HG02588 (cell line): ENCODE measurements around the gene GCFC2.

Source experiments
- ATAC-seq: cut with Tn5 transposase; IDR thresholded peaks from one replicate; pipeline ENCODE4 v1.9.1; 2021; ENCODE audit warnings: mild to moderate bottlenecking, moderate library complexity; ENCODE audit not compliant: unreplicated experiment

Gene GCFC2

DNA sequence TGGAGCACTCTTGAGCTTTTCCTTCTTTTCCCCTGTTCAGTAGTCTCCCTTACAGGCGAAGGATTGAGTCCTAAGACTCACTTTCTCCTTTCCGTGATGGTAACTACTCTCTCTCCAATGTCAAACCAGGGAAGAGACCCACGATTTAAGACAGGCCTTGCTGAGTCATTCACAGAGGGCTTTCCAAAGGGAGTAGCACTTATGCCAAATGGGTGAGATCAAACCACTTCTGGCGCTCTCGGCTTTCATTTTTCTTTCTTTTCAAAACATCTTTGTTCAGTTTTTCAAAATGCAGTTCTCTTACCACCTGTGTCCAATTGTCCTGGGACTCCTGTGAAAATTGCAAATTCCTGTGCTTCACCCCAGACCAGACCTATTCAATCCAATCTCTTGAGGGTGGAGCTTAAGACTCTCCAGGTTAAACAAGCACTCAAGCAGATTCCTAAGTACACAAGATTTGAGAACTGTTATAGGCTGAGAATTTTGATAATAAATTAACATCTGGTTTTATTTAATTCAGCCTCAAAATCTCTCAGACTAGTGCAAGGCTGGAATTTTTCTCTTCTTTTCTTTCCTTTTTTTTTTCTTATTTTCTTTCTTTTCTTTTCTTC, 78.5 kb downstream of the GCFC2 start:
- ATAC-seq = no peak

DNA sequence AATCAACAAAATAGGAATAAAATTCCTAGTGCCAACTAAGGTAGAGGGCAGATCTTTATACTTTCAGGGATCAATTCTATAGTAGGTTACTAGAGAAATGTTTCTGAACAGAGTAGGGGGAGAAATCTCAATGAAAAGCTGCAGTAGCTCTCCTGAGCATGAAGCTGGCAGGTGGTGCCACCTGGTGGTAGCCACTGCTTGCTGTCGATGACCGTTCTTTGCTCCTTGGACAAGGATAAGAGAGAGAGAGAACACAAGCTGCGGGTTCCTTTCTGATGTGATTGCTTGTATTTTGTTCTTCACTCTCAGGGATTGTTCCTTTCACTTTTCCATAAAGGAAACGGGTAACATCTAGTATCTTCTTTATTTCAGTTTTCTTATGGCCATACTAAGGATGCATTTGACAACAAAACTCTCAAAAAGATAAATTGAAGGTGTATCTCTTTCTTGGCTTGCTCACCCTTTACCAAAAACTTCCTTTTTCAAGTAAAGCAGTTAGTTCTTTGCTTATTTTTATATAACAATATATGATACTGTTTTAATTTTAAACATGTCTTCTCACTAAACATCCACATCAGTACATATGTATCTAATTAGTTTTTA, 82.7 kb downstream of the GCFC2 start:
- peak; percentile 82 for ATAC-seq

DNA sequence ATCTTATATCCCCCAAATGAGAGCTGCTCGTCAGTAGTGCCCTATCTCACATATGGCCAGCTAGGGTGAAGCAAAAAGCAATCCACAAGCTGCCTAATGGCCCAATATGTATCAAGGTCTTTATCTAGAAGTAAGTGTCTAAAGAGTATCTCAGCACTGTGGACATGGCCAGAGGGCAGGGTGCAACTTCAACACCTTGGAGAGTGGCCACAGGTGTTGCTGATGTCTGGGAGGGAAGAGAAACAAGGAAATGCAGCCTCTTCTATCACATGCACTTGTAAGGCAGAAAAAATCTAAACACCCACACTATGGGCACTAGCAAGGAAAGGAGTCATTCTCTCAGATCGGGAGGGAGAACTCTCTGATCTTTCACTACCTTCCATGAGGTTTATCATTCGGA, 87.8 kb downstream of the GCFC2 start:
- no peak for ATAC-seq

DNA sequence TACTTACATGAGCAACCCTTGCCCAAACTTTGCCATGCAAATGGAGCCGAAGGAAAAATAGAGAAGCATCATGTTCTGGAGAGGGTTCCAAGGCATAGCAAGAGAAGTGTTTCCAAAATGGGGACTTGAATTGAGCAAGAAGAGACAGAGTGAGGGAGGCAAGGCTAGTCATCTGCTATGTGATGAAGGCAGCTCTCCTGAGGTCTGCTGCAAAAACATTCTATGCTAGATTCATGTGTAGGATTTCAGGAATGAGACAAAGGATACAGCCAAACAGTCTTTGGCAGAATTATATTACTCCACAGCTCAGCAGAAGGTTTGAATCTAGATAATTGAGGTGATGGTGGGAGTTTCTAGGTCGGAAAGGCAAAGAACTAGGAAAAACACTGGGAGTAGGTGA, 88.2 kb downstream of the GCFC2 start:
- no peak for ATAC-seq

DNA sequence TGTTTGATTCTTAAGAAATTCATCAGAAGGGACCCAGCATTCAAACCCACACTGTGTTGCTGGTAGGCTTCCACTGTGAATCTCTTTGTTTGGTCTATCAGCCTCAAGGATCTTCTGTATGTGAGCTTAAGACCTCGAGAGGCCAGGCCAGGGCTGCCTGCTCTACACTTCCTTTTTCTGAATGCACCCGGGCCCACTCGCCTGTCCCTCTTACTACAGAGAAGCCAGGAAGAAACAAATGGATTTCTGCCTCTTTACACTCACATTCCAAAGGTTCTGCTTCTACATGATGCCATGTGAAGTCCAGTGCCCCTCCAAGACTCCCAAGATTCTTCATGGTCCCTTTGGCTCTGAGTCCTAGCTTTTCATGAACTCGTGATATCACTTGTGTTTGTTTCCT, 89.5 kb downstream of the GCFC2 start:
- no peak for ATAC-seq

DNA sequence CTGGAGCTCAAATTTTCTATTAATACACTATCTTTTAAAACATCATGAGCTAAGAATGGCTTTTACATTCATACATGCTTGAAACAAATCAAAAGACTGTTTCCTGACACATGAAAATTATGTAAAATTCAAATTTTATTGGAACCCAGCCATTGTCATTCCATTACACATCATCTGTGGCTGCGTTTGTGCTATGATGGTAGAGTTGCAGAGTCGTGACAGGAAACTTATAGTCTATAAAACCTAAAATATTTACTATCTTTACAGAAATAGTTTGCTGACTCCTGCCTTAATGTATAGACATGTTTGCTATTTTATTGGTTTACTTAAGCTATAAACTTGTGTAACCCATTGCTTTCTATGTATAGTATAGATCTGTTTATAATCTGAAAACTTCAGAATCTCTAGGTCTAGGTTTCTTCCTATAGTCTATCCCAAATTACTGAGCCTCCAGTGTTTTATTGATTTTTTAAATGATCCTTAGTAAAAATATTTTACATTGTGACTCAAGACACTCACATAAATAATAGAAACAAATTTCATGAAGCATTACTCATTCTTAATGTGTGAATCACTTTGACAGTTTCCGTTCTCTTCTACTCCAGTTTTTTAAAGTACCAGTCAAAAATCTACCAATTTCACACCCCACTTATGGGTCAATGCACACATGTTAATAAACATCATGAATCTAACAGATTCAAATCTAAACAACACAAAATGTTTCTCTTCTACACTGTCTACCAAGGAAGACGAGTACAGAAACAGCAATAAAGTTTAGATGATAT, 90.6 kb downstream of the GCFC2 start:
- no peak for ATAC-seq

DNA sequence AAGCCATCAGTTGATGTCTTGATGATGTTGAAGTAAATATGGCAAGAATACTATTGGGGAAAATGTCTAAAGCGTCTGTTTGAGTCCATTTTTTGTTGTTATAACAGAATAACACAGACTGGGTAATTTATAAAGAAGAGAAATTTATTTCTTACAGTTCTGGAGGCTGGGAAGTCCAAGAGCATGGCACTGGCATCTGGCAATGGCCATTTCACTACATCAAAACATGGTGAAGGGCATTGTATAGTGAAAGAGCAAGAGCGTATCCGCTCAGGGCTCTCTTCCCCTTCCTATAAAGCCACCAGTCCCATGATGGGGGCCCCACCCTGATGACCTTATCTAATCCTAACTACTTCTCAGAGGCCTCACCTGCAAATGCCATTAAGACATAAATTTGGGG, 93.8 kb downstream of the GCFC2 start:
- no peak for ATAC-seq

DNA sequence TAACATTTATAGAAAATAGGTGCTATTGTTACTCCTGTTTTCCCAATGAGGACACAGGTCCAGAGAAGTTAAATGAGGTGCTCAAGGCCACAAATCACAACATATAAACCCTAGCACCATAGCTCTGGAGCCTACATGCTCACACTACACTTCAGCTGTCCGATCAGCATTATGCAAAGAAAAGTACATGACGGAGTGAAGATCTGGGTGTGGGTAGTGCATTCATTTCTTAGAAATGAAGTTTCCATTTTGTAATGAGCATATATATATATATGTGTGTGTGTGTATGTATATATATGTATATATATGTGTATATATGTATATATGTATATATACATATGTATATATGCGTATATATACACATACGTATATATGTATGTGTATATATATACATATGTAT, 94.3 kb downstream of the GCFC2 start:
- ATAC-seq = no peak

DNA sequence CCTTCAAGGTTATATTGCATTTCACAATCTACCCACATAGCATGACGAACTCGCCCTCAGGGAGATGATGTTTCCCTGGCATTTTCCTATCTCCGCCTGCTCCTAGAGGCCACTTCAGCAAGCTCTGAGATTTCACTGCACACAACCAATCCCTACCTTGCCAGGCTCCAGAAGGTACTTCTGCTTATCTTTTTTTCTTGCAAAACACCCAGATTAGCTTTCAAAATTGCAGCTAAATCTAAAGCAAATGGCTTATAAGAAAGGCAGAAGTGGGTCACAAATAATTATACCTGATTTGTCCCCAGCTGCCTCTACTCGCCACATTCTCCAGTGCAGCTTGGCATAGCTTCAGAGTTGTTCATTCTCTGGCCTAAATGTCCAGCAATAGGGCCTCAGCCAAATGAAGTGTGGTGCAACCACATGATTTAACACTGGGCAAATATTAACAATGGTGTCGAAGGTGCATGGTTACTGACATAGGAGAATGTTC, 96.5 kb downstream of the GCFC2 start:
- ATAC-seq = no peak

DNA sequence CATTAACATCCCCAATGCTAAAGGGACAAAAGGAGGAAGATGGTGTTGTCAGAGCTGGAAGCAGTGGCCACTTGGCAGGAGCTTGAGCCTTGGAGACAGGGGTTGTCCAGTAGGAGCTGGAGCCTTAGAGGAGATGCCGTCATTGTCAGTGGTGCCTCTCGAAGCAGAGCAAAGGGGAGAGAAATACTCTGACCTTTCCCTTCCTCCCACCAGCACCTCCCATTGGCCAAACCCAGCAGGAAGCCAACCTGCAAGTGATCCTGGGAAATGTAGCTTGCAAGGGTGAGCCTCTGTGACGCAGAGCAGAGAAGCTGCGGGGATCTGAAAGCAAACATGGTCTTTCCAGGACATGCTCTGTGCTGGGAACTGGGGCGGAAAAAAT, 97.9 kb downstream of the GCFC2 start:
- ATAC-seq = no peak
